HG03565 (cell line): Measurements from ENCODE around the gene LMF1.

Experiments
- ATAC-seq: cut with Tn5 transposase; IDR thresholded peaks from one replicate; pipeline ENCODE4 v1.9.1; 2021; ENCODE audit warnings: mild to moderate bottlenecking, moderate library complexity; ENCODE audit not compliant: unreplicated experiment

Gene LMF1

DNA sequence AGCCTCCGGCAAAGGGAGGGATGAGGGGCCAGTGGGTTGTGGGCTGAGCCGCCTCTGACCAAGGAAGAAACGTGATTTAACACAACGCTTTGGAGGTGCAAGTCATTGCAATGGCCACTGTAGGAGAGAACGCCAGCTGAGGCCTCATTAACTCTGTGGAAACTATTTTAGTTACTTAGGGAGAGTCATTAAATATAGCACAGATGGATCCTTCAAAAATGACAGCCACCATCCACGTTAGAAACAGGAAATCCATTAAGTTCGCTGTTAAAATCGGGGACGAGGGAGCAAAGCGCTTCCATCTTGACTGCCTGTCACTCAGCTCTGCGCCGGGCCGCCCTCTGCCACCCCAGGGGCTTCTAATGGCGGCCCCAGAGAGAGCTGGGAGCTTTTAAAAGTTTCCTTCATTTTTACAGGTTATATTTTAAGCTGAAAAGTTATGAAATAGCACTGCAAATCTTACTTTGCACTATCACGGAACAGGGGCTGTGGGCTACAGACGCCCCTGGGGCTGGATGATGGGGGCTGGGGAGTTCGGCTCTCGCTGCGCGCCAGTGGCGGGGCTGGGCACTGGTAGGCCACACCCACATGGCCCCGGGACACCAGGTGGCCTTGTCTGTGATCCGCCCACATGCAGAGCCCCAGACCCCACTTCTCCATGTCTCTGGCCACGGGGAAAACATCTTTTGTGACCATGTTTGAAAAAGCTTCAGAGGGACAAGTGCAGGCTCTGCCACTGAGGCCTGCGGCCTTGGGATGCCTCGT is 54.6 kb downstream of the LMF1 start:
- no peak for ATAC-seq

DNA sequence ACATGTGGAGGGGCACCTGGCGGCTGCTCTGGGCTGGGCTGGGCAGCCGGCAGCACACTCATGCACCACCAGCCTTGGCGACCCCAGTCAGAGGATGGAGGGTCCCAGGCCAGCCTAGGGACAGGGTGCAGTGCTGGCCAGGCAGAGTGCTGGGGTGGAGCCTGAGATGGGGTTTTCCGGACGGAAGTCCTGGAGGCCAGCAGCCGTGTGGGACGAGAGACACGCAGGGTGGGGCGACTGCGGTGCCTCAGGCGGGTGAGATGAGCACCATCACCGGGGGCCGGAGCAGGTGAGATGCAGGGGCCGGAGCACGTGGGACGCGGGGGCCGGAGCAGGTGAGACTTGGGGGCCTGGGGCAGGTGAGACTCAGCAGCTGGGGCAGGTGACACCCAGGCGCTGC is 55.2 kb downstream of the LMF1 start:
- no peak for ATAC-seq

DNA sequence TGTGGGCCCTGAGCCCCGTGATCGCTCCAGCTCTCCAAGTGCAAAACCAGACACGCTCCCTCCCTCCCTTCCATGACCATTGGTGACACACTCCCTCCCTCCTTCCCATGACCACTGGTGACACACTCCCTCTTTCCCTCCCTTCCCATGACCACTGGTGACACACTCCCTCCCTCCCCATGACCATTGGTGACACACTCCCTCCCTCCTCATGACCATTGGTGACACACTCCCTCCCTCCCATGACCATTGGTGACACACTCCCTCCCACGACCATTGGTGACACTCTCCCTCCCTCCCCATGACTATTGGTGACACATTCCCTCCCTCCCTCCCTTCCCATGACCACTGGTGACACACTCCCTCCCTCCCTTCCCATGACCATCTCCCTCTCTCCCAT is 56.3 kb downstream of the LMF1 start:
- no peak for ATAC-seq

DNA sequence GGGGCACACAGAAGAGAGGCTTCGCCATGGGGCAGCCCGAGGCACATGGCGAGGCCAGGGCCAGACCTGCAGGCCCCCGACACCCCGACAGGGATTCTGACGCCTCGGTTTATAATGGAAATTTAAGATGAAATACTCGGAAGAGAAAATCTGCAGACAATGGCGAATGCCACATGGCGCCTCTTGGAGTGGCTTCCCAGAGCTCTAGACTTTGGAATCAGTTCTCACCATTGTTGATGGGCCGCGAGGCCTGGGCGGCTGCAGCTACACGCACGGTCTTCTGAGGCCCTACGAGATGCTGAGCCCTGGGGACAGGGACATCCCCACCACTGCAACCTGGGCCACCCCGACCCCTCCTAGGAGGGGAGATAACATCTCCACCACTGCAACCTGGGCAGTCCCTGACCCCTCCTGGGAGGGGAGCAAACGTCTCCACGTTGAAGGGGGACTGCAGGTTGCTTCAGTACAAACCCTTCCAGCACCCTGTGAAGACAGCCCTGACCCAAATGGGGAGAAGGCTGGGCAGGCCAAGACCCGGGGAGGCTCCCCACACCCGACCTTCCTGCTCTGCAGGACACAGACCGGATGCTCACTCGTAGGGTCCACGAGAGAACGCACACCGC is 56.9 kb downstream of the LMF1 start:
- no peak for ATAC-seq

DNA sequence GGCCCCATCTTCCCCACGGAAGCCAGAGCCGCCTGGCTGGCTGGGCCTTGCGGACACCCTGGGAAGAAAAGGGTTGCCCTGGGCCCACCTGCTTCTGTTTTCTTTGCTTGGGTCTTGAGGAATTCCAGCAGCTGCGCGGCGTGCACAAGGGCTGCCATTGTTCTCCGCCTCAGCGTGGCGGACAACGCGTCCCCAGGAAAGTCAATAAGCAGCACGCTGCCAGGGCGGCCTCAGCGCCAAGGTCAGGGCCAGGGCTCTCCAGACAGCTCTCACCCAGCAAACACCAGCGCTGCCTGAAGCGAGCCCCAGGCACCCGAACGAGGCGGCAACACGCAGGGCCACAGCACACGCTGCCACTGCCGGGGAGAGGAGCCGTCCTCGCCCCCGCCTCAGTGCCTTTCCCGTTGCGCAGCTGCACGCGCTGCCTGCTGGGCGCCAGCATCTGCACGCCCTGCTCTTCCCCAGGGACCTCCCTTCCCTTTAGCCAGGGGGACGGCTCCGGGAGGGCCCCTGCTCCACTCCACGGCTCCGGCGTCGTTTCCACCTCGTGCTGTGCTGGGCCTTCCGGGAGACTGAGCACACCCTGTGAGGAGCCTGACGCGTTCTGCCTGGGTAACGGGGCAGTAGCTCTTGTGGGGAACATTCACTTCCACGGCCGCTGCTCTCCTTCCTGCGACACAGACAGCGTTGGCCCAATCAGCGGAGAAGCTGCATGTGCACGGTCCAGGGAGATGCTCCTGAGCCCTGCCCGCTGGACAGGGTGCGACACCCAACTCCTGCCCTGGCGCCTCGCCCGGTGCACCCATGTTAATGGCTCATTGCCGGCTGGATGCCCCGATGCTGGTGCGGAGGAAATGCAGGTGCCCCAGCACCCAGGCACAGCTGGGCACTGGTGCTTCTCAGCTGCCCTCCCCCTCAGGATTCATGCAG is 57.8 kb downstream of the LMF1 start:
- ATAC-seq = no peak

DNA sequence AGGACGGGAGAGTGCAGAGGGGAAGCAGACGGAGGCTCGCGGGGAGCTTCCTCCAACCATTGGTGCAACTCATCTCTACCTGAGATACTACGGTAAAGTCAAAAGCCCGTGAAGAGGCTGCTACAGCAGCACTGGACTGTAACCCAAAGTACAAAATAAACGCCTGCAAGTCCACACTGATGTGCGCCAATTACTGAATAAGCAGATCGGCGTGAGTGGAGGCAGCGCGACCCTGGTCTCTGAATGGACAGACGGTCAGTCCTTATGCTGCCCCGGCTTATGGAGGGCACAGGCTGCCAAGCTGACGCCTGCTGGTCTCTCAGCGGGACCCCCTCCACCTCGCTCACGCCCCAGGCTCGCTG is 58.5 kb downstream of the LMF1 start:
- no peak for ATAC-seq

DNA sequence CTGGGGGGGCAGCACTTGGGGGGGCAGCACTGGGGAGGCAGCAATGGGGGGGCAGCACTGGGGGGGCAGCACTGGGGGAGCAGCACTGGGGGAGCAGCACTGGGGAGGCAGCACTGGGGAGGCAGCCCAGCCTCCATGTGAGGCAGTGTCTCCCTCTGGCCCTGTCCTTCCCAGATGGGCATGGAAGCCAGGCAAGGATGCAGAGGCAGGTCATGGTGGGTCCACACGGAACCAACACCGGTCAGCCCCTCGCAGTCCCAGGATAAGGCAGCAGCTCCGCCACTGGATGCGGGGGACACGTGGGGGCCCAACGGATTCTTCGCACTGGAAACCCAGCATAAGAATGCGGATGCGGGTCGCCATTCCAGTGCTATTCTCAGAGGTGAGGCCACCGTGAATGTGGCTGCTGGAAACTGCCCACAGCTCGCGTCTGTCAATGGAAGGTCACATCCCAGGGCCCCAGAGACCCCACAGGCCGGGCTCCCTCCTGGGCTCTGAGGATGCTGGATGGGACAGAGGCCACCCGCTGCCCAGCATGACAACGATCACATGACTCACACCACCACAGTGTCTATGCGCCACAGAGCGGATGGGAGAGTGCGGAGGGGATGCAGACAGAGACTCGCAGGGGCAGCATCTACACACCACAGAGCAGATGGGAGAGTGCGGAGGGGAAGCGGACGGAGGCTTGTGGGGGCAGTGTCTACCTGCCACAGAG is 59.0 kb downstream of the LMF1 start:
- no peak for ATAC-seq

DNA sequence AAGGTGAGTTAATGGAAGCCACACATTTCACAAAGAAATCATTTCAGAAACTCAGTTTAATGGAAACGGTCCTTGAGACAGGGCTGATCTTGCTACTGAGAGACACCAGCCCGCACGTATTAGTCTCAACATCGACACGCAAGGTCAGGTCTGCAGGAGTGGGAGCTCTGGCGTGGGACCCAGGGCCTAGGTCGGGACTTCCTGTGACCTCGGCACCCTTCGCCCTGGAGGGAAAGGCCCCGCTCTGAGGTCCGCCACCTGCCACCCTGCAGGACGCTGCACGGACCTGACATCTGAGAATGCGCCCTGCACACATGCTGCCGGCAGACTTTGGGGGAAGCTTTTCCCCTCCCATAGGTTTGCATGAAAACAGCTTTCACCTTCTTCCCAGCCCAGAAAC is 59.7 kb downstream of the LMF1 start:
- ATAC-seq = no peak

DNA sequence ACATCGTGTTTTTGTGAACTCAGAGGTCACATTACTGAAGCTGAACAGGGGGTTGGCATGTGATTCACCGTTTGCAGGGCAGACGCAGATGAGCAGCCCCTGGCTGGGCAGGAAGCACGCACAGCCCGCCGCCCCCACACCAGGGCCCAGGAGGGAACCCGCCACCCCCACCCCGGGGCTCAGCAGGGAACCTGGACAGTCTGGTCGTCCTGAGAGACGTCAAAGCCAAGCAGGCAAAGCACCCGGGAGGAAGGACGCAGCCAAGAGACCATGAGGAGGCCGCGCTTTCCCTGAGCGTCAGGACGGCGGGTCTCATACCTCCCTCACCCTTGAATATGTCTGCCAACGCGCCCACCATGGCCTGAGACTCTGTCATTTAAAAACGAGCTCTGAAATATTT is 60.6 kb downstream of the LMF1 start:
- ATAC-seq = no peak

DNA sequence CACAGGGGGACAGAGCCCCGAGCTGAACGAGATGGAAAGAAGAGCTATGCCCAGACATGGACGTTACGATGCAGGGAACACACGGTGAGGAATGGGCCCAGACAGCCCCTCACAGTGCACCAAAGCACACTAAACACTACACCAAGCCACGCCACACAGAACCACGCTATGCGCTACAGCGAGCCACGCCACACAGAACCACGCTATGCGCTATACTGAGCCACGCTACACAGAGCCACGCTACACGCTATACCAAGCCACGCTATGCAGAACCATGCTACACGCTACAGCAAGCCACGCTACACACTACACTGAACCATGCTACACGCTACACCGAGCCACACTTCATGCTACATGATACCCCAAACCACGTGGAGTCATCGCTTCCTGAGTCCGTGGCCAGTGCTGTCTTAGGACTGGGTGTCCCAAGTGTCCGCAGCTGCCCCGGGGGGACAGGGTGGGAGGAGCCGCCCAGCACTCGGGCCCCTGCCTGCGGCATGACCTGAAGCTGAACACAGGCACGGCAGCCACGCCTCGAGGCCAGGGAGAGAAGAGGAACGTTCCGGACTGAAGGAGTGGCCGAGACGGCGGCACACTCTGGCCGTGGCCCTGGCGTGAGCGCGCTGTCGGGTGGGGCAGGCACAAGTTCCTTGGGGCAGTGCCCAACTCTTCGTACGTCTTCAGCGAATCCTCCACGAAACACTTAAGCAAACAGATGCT is 61.3 kb downstream of the LMF1 start:
- ATAC-seq = no peak

DNA sequence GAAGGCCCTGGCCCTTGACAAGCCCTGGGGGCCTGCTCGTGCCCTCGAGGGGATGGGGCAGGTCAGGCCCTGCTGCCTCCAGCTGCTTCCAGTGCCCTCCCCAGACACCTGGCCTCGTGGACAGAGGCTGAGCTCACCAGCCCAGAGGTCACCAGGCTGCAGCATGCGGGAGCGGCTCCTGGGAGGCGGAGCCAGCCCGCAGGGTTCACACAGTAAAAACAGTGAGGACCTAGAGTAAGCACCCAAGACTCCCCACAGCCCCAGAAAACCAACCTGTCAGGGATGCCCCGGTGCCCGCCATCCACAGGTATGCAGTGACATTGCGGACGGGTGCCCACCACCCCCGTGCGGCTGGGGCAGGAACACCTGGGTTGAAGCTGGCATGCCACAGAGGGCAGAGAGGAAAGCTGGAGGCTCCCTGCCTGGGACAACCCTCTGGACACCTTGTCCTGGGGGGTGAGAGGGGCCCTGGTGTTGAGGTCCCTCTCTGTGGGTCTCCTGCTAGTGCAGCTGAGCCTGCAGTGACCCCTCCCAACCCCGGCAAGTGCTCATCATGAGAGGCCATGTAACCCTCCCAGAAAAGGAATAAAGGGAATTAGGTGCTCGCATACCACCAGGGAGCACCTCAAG is 62.1 kb downstream of the LMF1 start:
- ATAC-seq = no peak

DNA sequence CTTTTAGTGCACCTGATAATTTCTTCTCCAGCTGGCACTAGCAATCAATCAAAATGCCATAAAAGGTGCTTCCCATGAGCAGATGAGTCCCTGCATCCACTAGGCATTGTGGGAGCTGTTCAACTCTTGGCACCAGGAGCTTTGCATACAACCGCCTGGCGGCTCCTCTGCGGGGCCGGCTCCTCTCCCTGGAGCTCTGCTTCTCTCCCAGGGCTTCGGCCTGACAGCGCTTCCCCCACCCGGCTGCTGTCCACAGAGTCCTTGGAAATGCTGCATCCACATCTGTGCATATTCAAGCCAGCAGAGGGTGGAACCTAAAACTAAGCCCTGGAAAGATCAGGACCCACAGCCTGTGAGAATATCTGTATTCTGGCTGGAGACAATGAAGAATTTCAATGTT is 62.9 kb downstream of the LMF1 start:
- no peak for ATAC-seq

DNA sequence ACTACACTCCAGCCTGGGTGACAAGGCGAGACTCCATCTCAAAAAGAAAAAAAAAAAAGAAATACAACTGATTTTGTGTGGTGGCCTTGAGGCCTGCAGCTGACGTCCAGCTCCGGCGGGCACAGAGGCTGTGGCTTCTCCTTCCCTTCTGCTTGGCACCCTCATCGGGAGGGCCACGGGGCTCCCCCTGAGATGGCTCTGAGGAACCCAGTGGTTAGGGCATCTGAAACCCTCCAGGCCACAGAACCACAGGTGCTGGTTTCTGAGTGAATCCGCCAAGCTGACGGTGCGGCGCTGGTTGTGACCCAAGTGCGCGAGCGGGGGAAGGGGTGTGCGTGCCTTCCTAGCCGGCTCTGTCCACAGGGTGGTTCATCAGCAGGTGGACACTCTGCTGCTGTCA is 63.4 kb downstream of the LMF1 start:
- ATAC-seq = no peak

DNA sequence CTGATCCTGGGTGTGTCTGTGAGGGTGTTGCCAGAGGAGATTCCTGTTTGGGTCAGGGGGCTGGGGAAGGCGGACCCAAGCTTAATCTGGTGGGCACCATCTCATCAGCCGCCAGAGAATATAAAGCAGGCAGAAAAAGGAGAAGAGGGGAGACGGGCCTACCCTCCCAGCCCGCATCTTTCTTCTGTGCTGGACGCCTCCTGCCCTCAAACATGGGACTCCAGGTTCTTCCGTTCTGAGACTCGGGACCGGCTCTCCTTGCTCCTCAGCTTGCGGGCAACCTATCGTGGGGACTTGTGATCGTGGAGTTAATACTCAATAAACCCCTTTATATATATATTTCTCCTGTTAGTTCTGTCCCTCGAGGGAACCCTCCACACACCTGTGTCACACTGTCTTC is 64.5 kb downstream of the LMF1 start:
- ATAC-seq = no peak

DNA sequence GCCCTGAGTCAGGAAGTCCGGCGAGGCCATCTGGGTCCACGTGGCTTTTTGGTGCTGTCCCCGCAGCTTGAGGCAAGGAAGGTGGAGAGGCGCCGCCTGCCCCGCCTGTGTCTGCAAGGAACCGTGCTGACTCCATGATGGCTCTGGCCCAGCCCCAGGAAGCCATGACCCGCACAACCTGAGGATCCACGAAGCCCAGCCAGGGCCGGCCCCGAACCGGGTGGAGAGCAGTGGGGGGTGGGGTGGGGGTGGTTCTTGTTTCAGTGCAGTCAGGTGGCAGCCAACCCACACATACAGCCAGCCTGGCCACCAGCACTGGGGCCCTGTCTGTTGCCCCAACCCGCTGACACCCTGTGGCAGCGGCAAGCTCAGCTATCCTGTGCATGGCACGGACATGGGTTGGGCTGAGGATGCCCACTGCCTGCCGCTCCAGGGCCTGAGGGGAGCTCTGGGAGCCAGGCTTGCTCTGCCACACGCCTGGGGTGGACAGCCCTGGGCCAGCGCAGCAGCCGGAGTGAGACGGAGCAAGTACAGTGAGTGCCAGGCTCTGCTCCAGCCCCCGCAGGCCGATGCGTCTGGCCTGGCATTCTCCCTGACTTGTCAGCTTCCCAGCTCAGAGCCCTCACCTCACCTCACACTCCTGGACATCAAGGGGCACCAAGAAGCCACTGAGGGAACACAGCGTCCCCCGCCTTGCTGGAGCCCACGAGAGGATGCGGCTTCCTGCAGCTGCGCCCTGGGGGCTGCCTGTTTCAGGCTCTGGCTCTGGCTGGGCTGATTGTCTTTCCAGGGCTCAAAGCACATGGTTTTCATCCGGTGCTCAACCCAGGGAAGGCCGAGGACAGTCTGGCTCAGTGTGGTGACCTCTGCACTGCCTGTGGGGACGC is 68.8 kb downstream of the LMF1 start:
- ATAC-seq = no peak

DNA sequence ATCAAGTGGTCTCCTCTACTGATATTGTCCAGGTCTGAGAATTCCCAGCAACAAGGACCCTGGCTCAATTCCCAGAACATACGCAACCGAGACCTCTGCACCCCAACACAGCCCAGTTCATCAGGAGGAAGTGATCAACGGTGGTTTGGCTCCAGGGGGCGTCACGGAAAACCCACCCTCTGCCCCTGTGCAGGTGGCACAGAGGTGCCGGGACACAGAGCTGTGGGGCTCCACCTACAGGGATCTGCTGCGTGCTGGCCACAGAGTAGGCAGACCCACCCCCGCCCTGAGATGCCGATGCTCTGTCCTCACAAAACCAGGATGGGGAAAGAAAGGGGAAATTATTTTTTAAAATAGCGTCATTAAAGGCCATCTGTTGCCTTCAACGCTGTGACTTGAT is 69.6 kb downstream of the LMF1 start:
- ATAC-seq = no peak

DNA sequence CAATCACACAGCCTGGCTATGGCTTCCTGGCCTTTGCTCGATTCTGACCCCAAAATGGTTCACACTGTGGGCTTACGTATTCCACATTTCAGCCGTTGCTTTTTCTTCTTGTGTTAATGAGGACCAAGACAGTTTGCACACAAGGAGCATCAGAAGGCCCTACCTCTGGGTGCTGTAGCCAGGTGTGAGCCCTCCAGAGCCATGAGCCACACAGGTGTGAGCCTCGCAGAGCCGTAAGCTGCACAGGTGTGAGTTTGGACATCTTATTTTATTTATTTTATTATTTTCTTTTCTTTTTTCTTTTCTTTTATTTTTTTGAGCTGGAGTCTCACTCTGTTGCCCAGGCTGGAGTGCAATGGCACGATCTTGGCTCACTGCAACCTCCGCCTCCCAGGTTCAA is 70.6 kb downstream of the LMF1 start:
- no peak for ATAC-seq

DNA sequence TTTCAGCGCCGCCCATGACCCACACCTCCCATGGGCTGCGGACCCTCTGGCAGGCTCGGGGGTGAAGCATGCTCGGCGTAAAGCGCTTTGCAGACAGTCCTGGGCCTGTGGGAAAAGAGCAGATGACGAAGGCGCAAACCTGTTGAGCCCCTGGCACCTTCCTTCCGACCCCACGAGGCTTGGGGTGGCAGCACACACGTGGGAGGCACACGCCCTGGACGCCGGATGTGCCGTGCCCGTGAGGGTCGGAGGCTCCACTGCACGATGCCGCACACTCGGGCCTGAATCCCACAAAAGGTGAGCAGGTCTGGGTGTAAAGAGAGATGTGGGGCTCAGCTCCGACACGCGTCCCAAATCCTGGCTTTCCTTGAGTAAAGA is 71.1 kb downstream of the LMF1 start:
- ATAC-seq = no peak
